ENCODE measurements around the gene SYS1. TPM values are rescaled to one million over a fixed set of nuclear protein-coding genes. Genes with fewer than 3 reads are reported as not detected.

Gene SYS1
- polyA plus RNA-seq, 1 donor from 2014 or later = 16.1 TPM

DNA sequence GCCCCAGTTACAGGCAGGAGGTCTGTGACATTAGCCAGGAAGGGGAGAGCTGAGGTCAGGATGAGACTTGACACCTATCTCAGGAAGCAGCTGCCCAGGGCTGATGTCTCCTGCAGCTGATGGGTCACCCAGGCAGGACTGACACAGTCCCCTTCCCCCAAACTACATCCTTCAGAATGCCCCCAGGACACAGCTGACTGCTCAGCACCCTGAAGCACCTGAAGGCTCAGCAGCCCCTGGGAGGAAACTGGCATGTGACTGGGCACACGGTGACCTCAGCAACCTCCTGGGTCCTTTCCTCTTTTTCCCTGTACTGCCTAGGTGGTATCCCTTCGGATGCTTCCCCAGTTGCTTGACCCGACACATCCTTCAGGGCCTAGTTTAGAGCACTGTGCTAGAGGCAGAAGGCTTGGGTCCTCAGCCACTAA lies 16.7 kb upstream of the SYS1 start:
- Histone ChIP-seq H3K27me3 (ENCODE audit: insufficient read depth, low read depth, low read length) (peaks cover 15% of the 10 kb centered on the region), H3F3A (ENCODE audit: insufficient read depth, low read length, poor library complexity, severe bottlenecking) (no peaks in the 10 kb centered on the region), H3K27ac (ENCODE audit: low read length) (no peak overlapping the region), H3K4me3 (ENCODE audit: low read length) (no peak overlapping the region), H3K9me2 (ENCODE audit: insufficient read depth, low read length) (no peaks in the 10 kb centered on the region), H4K20me1 (ENCODE audit: insufficient read depth) (no peaks in the 10 kb centered on the region), H3K4me2 (ENCODE audit: low read length) (no peak overlapping the region), H2AFZ (ENCODE audit: low read depth, low read length) (no peak overlapping the region), H3K9me3 (ENCODE audit: low read length) (no peaks in the 10 kb centered on the region), H3K36me3 (ENCODE audit: insufficient read depth, low read length) (no peaks in the 10 kb centered on the region), H3K9ac (ENCODE audit: low read length) (no peak overlapping the region), H3K79me2 (replicated peaks; ENCODE audit: insufficient read depth, low read length) (no peaks in the 10 kb centered on the region)
- TF ChIP-seq MXI1 (conservative IDR thresholded peaks at IDR 0.05; ENCODE audit: poor library complexity, severe bottlenecking) = no peak
- no peak for TF ChIP-seq POLR2AphosphoS5 (IDR thresholded peaks at IDR 0.05)
- TF ChIP-seq EP300 (conservative IDR thresholded peaks at IDR 0.05; ENCODE audit: poor library complexity, severe bottlenecking) = no peak
- no peak for TF ChIP-seq EZH2 (IDR thresholded peaks at IDR 0.05; ENCODE audit: borderline replicate concordance, insufficient read depth, low read length, poor library complexity, severe bottlenecking)

DNA sequence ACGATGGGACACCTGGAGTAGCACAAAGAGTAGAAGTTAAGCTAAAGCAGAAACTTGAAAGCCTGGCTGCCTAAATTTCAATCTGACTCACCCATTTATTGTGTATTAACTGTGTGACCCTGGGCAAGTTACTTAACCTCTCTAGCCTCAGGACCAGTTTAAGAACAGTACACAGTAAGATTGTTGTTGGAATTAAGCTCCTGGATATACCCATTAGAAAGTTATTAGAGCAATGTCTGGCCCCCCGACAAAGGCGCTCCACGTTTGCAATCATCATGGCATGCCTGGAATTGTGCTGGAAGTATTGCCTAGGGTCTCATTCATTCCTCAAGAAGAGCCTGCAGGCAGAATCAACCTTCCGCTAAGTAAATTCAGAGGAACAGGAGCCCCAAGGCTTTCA lies 16.1 kb upstream of the SYS1 start:
- Histone ChIP-seq H3K27ac (ENCODE audit: low read length) (no peak overlapping the region), H3K27me3 (ENCODE audit: insufficient read depth, low read depth, low read length) (peaks cover 15% of the 10 kb centered on the region), H3F3A (ENCODE audit: insufficient read depth, low read length, poor library complexity, severe bottlenecking) (no peaks in the 10 kb centered on the region), H4K20me1 (ENCODE audit: insufficient read depth) (no peaks in the 10 kb centered on the region), H3K4me2 (ENCODE audit: low read length) (no peak overlapping the region), H3K36me3 (ENCODE audit: insufficient read depth, low read length) (no peaks in the 10 kb centered on the region), H2AFZ (ENCODE audit: low read depth, low read length) (no peak overlapping the region), H3K9me2 (ENCODE audit: insufficient read depth, low read length) (no peaks in the 10 kb centered on the region), H3K9ac (ENCODE audit: low read length) (no peak overlapping the region), H3K79me2 (replicated peaks; ENCODE audit: insufficient read depth, low read length) (no peaks in the 10 kb centered on the region), H3K4me3 (ENCODE audit: low read length) (no peak overlapping the region), H3K9me3 (ENCODE audit: low read length) (no peaks in the 10 kb centered on the region)
- TF ChIP-seq, protein P1, sequence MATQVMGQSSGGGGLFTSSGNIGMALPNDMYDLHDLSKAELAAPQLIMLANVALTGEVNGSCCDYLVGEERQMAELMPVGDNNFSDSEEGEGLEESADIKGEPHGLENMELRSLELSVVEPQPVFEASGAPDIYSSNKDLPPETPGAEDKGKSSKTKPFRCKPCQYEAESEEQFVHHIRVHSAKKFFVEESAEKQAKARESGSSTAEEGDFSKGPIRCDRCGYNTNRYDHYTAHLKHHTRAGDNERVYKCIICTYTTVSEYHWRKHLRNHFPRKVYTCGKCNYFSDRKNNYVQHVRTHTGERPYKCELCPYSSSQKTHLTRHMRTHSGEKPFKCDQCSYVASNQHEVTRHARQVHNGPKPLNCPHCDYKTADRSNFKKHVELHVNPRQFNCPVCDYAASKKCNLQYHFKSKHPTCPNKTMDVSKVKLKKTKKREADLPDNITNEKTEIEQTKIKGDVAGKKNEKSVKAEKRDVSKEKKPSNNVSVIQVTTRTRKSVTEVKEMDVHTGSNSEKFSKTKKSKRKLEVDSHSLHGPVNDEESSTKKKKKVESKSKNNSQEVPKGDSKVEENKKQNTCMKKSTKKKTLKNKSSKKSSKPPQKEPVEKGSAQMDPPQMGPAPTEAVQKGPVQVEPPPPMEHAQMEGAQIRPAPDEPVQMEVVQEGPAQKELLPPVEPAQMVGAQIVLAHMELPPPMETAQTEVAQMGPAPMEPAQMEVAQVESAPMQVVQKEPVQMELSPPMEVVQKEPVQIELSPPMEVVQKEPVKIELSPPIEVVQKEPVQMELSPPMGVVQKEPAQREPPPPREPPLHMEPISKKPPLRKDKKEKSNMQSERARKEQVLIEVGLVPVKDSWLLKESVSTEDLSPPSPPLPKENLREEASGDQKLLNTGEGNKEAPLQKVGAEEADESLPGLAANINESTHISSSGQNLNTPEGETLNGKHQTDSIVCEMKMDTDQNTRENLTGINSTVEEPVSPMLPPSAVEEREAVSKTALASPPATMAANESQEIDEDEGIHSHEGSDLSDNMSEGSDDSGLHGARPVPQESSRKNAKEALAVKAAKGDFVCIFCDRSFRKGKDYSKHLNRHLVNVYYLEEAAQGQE (IDR thresholded peaks at IDR 0.05; ENCODE audit: borderline replicate concordance) = no peak
- TF ChIP-seq TAF1 (IDR thresholded peaks at IDR 0.05; ENCODE audit: low read depth) (no peak), POLR2AphosphoS5 (IDR thresholded peaks at IDR 0.05) (no peak)

DNA sequence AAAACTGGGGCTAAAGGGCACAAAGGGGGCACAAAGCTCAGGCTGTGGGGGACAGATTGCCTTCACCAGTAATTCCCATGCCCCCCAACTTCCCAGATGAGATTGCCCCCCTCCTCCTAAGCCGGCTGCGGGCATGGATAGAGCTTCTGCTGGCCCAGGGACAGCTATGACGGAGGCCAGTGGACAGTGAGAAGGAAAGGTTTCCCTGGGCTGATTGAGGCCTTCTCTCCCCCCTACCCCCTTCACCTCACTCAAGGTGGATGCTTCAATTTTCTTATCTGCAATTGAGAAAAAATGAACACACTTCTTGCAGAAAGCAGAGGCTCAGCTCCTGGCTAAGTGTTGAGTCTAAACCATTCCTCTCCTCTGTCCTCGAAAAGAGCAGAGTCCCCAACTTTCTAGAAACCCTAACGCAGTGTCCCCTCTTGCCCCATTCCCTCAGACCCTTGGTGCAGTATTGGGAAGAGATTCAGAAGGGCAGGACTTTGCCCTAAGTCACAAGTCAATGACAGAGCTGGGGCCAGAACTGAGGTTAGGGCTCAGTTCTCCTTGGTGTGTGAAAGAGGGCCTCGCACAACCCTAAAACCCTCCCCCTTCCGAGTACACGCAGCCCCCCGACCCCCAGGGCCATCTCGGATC lies 15.5 kb upstream of the SYS1 start:
- Histone ChIP-seq H3K27ac (ENCODE audit: low read length) (no peak overlapping the region), H3K9me3 (ENCODE audit: low read length) (no peaks in the 10 kb centered on the region), H4K20me1 (ENCODE audit: insufficient read depth) (no peaks in the 10 kb centered on the region)

More for the DNA sequence above, 15.5 kb upstream of the SYS1 start:
- H3K9ac ChIP-seq (ENCODE audit: low read length) = no peak overlapping the region
- no peaks in the 10 kb centered on the region for H3K79me2 ChIP-seq (replicated peaks; ENCODE audit: insufficient read depth, low read length)
- no peak overlapping the region for H3K4me2 ChIP-seq (ENCODE audit: low read length)
- H3K9me2 ChIP-seq (ENCODE audit: insufficient read depth, low read length) = no peaks in the 10 kb centered on the region
- no peak overlapping the region for H2AFZ ChIP-seq (ENCODE audit: low read depth, low read length)
- H3K27me3 ChIP-seq (ENCODE audit: insufficient read depth, low read depth, low read length) = peaks cover 15% of the 10 kb centered on the region
- TF ChIP-seq RAD21 (conservative IDR thresholded peaks at IDR 0.05) (no peak), POLR2AphosphoS5 (IDR thresholded peaks at IDR 0.05) (no peak), EP300 (conservative IDR thresholded peaks at IDR 0.05; ENCODE audit: poor library complexity, severe bottlenecking) (no peak), MXI1 (conservative IDR thresholded peaks at IDR 0.05; ENCODE audit: poor library complexity, severe bottlenecking) (no peak)
- TF ChIP-seq, protein P1 (IDR thresholded peaks at IDR 0.05; ENCODE audit: borderline replicate concordance) = no peak
- TF ChIP-seq, protein P2, sequence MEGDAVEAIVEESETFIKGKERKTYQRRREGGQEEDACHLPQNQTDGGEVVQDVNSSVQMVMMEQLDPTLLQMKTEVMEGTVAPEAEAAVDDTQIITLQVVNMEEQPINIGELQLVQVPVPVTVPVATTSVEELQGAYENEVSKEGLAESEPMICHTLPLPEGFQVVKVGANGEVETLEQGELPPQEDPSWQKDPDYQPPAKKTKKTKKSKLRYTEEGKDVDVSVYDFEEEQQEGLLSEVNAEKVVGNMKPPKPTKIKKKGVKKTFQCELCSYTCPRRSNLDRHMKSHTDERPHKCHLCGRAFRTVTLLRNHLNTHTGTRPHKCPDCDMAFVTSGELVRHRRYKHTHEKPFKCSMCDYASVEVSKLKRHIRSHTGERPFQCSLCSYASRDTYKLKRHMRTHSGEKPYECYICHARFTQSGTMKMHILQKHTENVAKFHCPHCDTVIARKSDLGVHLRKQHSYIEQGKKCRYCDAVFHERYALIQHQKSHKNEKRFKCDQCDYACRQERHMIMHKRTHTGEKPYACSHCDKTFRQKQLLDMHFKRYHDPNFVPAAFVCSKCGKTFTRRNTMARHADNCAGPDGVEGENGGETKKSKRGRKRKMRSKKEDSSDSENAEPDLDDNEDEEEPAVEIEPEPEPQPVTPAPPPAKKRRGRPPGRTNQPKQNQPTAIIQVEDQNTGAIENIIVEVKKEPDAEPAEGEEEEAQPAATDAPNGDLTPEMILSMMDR (IDR thresholded peaks at IDR 0.05; ENCODE audit: poor library complexity, severe bottlenecking) = no peak
- peak overlapping the region; percentile 55 for H3K4me3 ChIP-seq (ENCODE audit: low read length)
- H3K36me3 ChIP-seq (ENCODE audit: insufficient read depth, low read length) = no peaks in the 10 kb centered on the region
- H3F3A ChIP-seq (ENCODE audit: insufficient read depth, low read length, poor library complexity, severe bottlenecking) = no peaks in the 10 kb centered on the region

Data from neural cell (in vitro differentiated cells).